ENCODE results near the gene CCDC120. TPM values are rescaled to one million over a fixed set of nuclear protein-coding genes. Genes with fewer than 3 reads are reported as not detected.

The CCDC120 gene, protein sequence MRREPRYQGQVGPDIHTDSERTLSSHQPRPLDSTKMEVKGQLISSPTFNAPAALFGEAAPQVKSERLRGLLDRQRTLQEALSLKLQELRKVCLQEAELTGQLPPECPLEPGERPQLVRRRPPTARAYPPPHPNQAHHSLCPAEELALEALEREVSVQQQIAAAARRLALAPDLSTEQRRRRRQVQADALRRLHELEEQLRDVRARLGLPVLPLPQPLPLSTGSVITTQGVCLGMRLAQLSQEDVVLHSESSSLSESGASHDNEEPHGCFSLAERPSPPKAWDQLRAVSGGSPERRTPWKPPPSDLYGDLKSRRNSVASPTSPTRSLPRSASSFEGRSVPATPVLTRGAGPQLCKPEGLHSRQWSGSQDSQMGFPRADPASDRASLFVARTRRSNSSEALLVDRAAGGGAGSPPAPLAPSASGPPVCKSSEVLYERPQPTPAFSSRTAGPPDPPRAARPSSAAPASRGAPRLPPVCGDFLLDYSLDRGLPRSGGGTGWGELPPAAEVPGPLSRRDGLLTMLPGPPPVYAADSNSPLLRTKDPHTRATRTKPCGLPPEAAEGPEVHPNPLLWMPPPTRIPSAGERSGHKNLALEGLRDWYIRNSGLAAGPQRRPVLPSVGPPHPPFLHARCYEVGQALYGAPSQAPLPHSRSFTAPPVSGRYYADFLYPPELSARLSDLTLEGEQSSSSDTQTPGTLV
- under 1 TPM; 0.07 to 0.55 (median 0.40) TPM for total RNA-seq

GRCh38 chrX:49058794-49059193 lies at the start of gene CCDC120:
TSS of gene CCDC120 (plus strand) at chrX:49058999. CDS start at chrX:49062042, 3,043 bp downstream.
- no peaks in the 10 kb centered on the region for H3K36me3 ChIP-seq
- no peaks in the 10 kb centered on the region for H3K27me3 ChIP-seq
- H3K4me1 ChIP-seq, result no peaks in the 10 kb centered on the region
- no peaks in the 10 kb centered on the region for H3K9me3 ChIP-seq
- no peak within 1 kb of the TSS for H3K27ac ChIP-seq
- TF ChIP-seq, protein P1, sequence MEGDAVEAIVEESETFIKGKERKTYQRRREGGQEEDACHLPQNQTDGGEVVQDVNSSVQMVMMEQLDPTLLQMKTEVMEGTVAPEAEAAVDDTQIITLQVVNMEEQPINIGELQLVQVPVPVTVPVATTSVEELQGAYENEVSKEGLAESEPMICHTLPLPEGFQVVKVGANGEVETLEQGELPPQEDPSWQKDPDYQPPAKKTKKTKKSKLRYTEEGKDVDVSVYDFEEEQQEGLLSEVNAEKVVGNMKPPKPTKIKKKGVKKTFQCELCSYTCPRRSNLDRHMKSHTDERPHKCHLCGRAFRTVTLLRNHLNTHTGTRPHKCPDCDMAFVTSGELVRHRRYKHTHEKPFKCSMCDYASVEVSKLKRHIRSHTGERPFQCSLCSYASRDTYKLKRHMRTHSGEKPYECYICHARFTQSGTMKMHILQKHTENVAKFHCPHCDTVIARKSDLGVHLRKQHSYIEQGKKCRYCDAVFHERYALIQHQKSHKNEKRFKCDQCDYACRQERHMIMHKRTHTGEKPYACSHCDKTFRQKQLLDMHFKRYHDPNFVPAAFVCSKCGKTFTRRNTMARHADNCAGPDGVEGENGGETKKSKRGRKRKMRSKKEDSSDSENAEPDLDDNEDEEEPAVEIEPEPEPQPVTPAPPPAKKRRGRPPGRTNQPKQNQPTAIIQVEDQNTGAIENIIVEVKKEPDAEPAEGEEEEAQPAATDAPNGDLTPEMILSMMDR (IDR thresholded peaks at IDR 0.05 in 4 of 5, conservative IDR thresholded peaks at IDR 0.05 in 1 of 5), result no peak
- no peak for TF ChIP-seq POLR2A (IDR thresholded peaks at IDR 0.05)
- ATAC-seq, result no peak
- in situ Hi-C loops (cut with MboI; ENCODE audit: low sequenced_read_pairs in 4 of 4), result no loop called here
- DNase-seq, result no peak
- intact Hi-C loops (cut with DNase I; ENCODE audit: low total_unique reads), result no loop called here
- no peak within 1 kb of the TSS for H3K4me3 ChIP-seq

DNA sequence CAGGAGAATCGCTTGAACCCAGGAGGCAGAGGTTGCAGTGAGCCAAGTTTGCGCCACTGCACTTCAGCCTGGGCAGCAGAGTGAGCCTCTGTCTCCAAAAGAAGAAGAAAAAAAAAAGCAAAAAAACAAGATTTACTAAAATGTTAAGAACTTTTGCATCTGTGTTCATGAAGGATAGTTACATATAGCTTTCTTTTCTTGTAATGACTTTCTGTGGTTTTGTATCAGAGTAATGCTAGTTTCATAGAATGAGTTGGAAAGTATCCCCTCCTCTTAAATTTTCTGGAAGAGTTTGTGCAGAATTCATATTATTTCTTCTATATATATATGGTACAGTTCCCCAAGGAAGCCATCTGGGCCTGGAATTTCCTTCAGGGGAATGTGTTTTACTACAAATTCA lies 39.7 kb upstream of the CCDC120 start:
- ATAC-seq (no peak), DNase-seq (no peak)
- in situ Hi-C loops (cut with MboI; ENCODE audit: low sequenced_read_pairs in 4 of 4) (no loop called here), intact Hi-C loops (cut with DNase I; ENCODE audit: low total_unique reads) (no loop called here)
- H3K27me3 ChIP-seq, result no peaks in the 10 kb centered on the region
- TF ChIP-seq POLR2A (IDR thresholded peaks at IDR 0.05), result no peak
- TF ChIP-seq, protein P1 (IDR thresholded peaks at IDR 0.05 in 4 of 5, conservative IDR thresholded peaks at IDR 0.05 in 1 of 5), result no peak
- no peak overlapping the region for H3K4me3 ChIP-seq
- no peak overlapping the region for H3K27ac ChIP-seq
- H3K36me3 ChIP-seq, result no peaks in the 10 kb centered on the region
- H3K4me1 ChIP-seq, result no peaks in the 10 kb centered on the region
- H3K9me3 ChIP-seq, result no peaks in the 10 kb centered on the region

DNA sequence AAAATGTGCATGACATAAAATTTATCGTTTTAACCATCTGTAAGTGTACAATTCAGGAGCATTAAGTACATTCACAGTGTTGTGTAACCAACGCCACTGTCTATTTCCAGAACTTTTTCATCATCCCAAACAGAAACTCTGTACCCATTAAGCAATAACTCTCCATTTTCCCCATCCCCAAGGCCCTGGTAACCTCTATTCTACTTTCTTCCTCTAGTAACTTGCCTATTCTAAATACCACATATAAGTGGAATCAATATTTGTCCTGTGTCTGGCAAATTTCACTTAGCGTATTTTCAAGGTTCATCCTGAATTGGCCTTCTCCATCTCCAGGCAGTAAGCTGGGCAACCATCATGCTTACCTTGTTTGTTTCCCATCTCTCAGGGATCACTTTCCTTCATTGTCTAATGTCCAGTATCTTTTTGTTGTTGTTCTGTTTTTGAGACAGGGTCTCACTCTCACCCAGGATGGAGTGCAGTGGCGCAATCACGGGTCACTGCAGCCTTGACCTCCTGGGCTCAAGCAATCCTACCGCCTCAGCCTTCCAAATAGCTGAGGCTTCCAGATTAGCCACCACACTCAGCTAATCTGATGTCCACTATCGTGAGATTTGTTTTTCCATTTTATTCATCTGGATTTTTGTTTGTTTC lies 39.1 kb upstream of the CCDC120 start:
- H3K4me3 ChIP-seq, result no peak overlapping the region
- no peaks in the 10 kb centered on the region for H3K27me3 ChIP-seq
- no peaks in the 10 kb centered on the region for H3K9me3 ChIP-seq
- H3K36me3 ChIP-seq, result no peaks in the 10 kb centered on the region
- no peak for ATAC-seq
- DNase-seq, result no peak
- in situ Hi-C loops (cut with MboI; ENCODE audit: low sequenced_read_pairs in 4 of 4) (no loop called here), intact Hi-C loops (cut with DNase I; ENCODE audit: low total_unique reads) (no loop called here)
- no peak overlapping the region for H3K27ac ChIP-seq
- H3K4me1 ChIP-seq, result no peaks in the 10 kb centered on the region
- TF ChIP-seq POLR2A (IDR thresholded peaks at IDR 0.05), result no peak
- TF ChIP-seq, protein P1 (IDR thresholded peaks at IDR 0.05 in 4 of 5, conservative IDR thresholded peaks at IDR 0.05 in 1 of 5), result no peak

- intact Hi-C loops (cut with DNase I; ENCODE audit: low total_unique reads), result no loop called here
Observed at GRCh38 chrX:49029876-49030275, 28.9 kb upstream of the CCDC120 start.

More at GRCh38 chrX:49029876-49030275, 28.9 kb upstream of the CCDC120 start:
- no peaks in the 10 kb centered on the region for H3K27me3 ChIP-seq
- no peaks in the 10 kb centered on the region for H3K9me3 ChIP-seq
- DNase-seq (no peak), ATAC-seq (no peak)
- TF ChIP-seq, protein P1 (IDR thresholded peaks at IDR 0.05 in 4 of 5, conservative IDR thresholded peaks at IDR 0.05 in 1 of 5), result no peak
- no peak for TF ChIP-seq POLR2A (IDR thresholded peaks at IDR 0.05)
- no peaks in the 10 kb centered on the region for H3K4me1 ChIP-seq
- peaks cover 2 to 31% of the 10 kb centered on the region in 2 donors for H3K36me3 ChIP-seq
- no peak overlapping the region for H3K4me3 ChIP-seq
- H3K27ac ChIP-seq, result no peak overlapping the region
- in situ Hi-C loops (cut with MboI; ENCODE audit: low sequenced_read_pairs in 4 of 4), result no loop called here

Measured in gastrocnemius medialis (tissue), 4 donors.